ENCODE data around the gene MVP. TPM values are rescaled to one million over a fixed set of nuclear protein-coding genes. Genes with fewer than 3 reads are reported as not detected.

The MVP gene
- total RNA-seq, 4 donors from 2014 or later: 54.0 to 133 (median 97.6) TPM

GRCh38 chr16:29840240-29840639 lies 20.0 kb downstream of the MVP start:
- H3K27ac ChIP-seq: no peak overlapping the region
- DNase-seq: no peak
- TF ChIP-seq POLR2A (IDR thresholded peaks at IDR 0.05) (no peak), CTCF (IDR thresholded peaks at IDR 0.05) (no peak)
- peaks cover 35 to 99% (median 63%) of the 10 kb centered on the region in 3 donors for H3K36me3 ChIP-seq
- H3K4me3 ChIP-seq: no peak overlapping the region
- 88% methylated on average over 9 of the region's 10 CpGs; no CpG with 5 or more reads in 1 of the 2 donors for WGBS, 2 donors
- H3K27me3 ChIP-seq: no peaks in the 10 kb centered on the region
- intact Hi-C loops (cut with DNase I): no loop called here
- H3K9me3 ChIP-seq: no peaks in the 10 kb centered on the region
- H3K4me1 ChIP-seq: no peaks in the 10 kb centered on the region

GRCh38 chr16:29841631-29842030 lies 21.4 kb downstream of the MVP start:
- intact Hi-C loops (cut with DNase I): no loop called here
- Histone ChIP-seq H3K9me3 (no peaks in the 10 kb centered on the region), H3K4me1 (no peaks in the 10 kb centered on the region), H3K4me3 (no peak overlapping the region), H3K27me3 (no peaks in the 10 kb centered on the region), H3K27ac (no peak overlapping the region), H3K36me3 (peaks cover 38 to 99% (median 63%) of the 10 kb centered on the region in 3 donors)
- no peak for DNase-seq
- 90 to 100% methylated on average over 4 to 16 of the region's 23 CpGs for WGBS, 2 donors
- TF ChIP-seq CTCF (IDR thresholded peaks at IDR 0.05): no peak
- TF ChIP-seq POLR2A (IDR thresholded peaks at IDR 0.05): no peak

- 89 to 98% methylated on average over 8 to 9 of the region's 9 CpGs for WGBS, 2 donors
- no peak for DNase-seq
- Histone ChIP-seq H3K36me3 (peaks cover 50 to 99% (median 68%) of the 10 kb centered on the region in 3 donors), H3K9me3 (no peaks in the 10 kb centered on the region), H3K4me3 (no peak overlapping the region), H3K27me3 (no peaks in the 10 kb centered on the region), H3K4me1 (no peaks in the 10 kb centered on the region), H3K27ac (no peak overlapping the region)
- TF ChIP-seq CTCF (IDR thresholded peaks at IDR 0.05) (no peak), POLR2A (IDR thresholded peaks at IDR 0.05) (no peak)
- intact Hi-C loops (cut with DNase I): no loop called here
These were observed 22.6 kb downstream of the MVP start for GRCh38 chr16:29842732-29843346.

- Histone ChIP-seq H3K9me3 (no peaks in the 10 kb centered on the region), H3K27me3 (no peaks in the 10 kb centered on the region), H3K27ac (no peak overlapping the region), H3K4me3 (no peak overlapping the region), H3K4me1 (no peaks in the 10 kb centered on the region), H3K36me3 (peaks cover 45 to 99% (median 70%) of the 10 kb centered on the region in 3 donors)
- WGBS, 2 donors: 84 to 100% methylated on average over 3 to 6 of the region's 8 CpGs
- intact Hi-C loops (cut with DNase I): no loop called here
- DNase-seq: no peak
- TF ChIP-seq POLR2A (IDR thresholded peaks at IDR 0.05) (no peak), CTCF (IDR thresholded peaks at IDR 0.05) (no peak)
These were observed 23.7 kb downstream of the MVP start for GRCh38 chr16:29843931-29844330.

- Histone ChIP-seq H3K4me3 (no peak overlapping the region), H3K27ac (peak overlapping the region in 1 of 4 donors; percentile 16), H3K27me3 (no peaks in the 10 kb centered on the region), H3K36me3 (peaks cover 42 to 92% (median 70%) of the 10 kb centered on the region in 3 donors), H3K9me3 (no peaks in the 10 kb centered on the region), H3K4me1 (no peaks in the 10 kb centered on the region)
- intact Hi-C loops (cut with DNase I): no loop called here
- DNase-seq: no peak
- 85 to 90% methylated on average over 11 to 14 of the region's 28 CpGs for WGBS, 2 donors
- TF ChIP-seq POLR2A (IDR thresholded peaks at IDR 0.05) (no peak), CTCF (IDR thresholded peaks at IDR 0.05) (no peak)
These were observed 24.5 kb downstream of the MVP start for GRCh38 chr16:29844575-29845331.
